Neutrophil (primary cell): ENCODE results near the gene FAM3B.
A peak's percentile ranks its signal among the peaks of the same experiment; 100 is the strongest.

Source experiments
- H3K27ac ChIP-seq: fragments of 200-600 bp; sonication (generic); 2 replicates; pipeline ENCODE4 v1.5.1; 2016; ENCODE audit warnings: mild to moderate bottlenecking, moderate library complexity
- H3K27me3 ChIP-seq: fragments of 200-600 bp; sonication (generic); 2 replicates; pipeline ENCODE4 v1.6.0; 2016; ENCODE audit warnings: mild to moderate bottlenecking
- H3K36me3 ChIP-seq: fragments of 200-600 bp; sonication (generic); 2 replicates; pipeline ENCODE4 v1.5.1; 2017
- H3K4me1 ChIP-seq, 2 experiments: fragments of 200-600 bp in 1 of 2; sonication (generic) in 1 of 2; 1 replicate in 1 of 2; 2 replicates in 1 of 2; pipeline versions ENCODE4 v1.5.1 to v1.6.1; 2013 to 2016; ENCODE audit warnings: low read depth in 1 of 2, low read length in 1 of 2, mild to moderate bottlenecking in 1 of 2, moderate library complexity in 1 of 2; ENCODE audit not compliant: control insufficient read depth in 1 of 2, insufficient read depth in 1 of 2
- H3K4me3 ChIP-seq, 2 experiments: fragments of 200-600 bp in 1 of 2; sonication (generic) in 1 of 2; 1 replicate in 1 of 2; 2 replicates in 1 of 2; pipeline ENCODE4 v1.5.1; 2013 to 2016; ENCODE audit warnings: low read depth in 1 of 2, low read length in 1 of 2, mild to moderate bottlenecking in 1 of 2, moderate library complexity in 1 of 2
- H3K9me3 ChIP-seq: fragments of 200-600 bp; sonication (generic); 2 replicates; pipeline ENCODE4 v1.5.1; 2016
- CTCF ChIP-seq: fragments of 200-600 bp; sonication (generic); IDR thresholded peaks from 2 replicates; pipeline ENCODE4 v1.5.1; 2016; ENCODE audit warnings: antibody characterized with exemption

Gene FAM3B

GRCh38 chr21:41342035-41342434, 25.4 kb downstream of the FAM3B start:
- Histone ChIP-seq H3K27ac (no peak overlapping the region), H3K36me3 (no peaks in the 10 kb centered on the region), H3K4me3 (no peak overlapping the region), H3K9me3 (no peaks in the 10 kb centered on the region), H3K27me3 (no peaks in the 10 kb centered on the region), H3K4me1 (peaks cover 5 to 7% of the 10 kb centered on the region in 2 experiments)
- TF ChIP-seq CTCF = no peak

- no peak for TF ChIP-seq CTCF
- Histone ChIP-seq H3K4me3 (no peak overlapping the region), H3K27me3 (no peaks in the 10 kb centered on the region), H3K27ac (no peak overlapping the region), H3K36me3 (no peaks in the 10 kb centered on the region), H3K4me1 (peaks cover 23 to 25% of the 10 kb centered on the region in 2 experiments), H3K9me3 (no peaks in the 10 kb centered on the region)
Measured at GRCh38 chr21:41344146-41344545, 27.5 kb downstream of the FAM3B start.

- Histone ChIP-seq H3K4me1 (peaks cover 23 to 25% of the 10 kb centered on the region in 2 experiments), H3K27me3 (no peaks in the 10 kb centered on the region), H3K4me3 (no peak overlapping the region), H3K9me3 (no peaks in the 10 kb centered on the region), H3K27ac (no peak overlapping the region), H3K36me3 (no peaks in the 10 kb centered on the region)
- no peak for TF ChIP-seq CTCF
Measured at GRCh38 chr21:41345356-41345755, 28.8 kb downstream of the FAM3B start.

- Histone ChIP-seq H3K27ac (no peak overlapping the region), H3K27me3 (no peaks in the 10 kb centered on the region), H3K9me3 (no peaks in the 10 kb centered on the region), H3K36me3 (no peaks in the 10 kb centered on the region), H3K4me3 (no peak overlapping the region), H3K4me1 (peaks cover 23 to 25% of the 10 kb centered on the region in 2 experiments)
- TF ChIP-seq CTCF = no peak
Measured at GRCh38 chr21:41345934-41346685, 29.5 kb downstream of the FAM3B start.

- no peaks in the 10 kb centered on the region for H3K9me3 ChIP-seq
- peak overlapping the region; percentile 19 to 26 for H3K4me3 ChIP-seq
- H3K4me1 ChIP-seq = peaks cover 23 to 25% of the 10 kb centered on the region in 2 experiments
- TF ChIP-seq CTCF = no peak
- H3K27me3 ChIP-seq = no peaks in the 10 kb centered on the region
- no peaks in the 10 kb centered on the region for H3K36me3 ChIP-seq
- H3K27ac ChIP-seq = peak overlapping the region; percentile 91
Measured at GRCh38 chr21:41346758-41347157, 30.2 kb downstream of the FAM3B start.
